Measurements from ENCODE around the gene GLG1.

- TF ChIP-seq TAF1 (IDR thresholded peaks at IDR 0.05; ENCODE audit: borderline replicate concordance, insufficient read depth, low read length): no peak
- TF ChIP-seq POLR2AphosphoS5 (IDR thresholded peaks at IDR 0.05; ENCODE audit: low read depth, low read length): no peak
- TF ChIP-seq REST (IDR thresholded peaks at IDR 0.05; ENCODE audit: insufficient read depth in 1 of 2, low read depth in 2 of 2, low read length in 2 of 2): no peak
- no peak for TF ChIP-seq SIN3A (IDR thresholded peaks at IDR 0.05; ENCODE audit: borderline replicate concordance, insufficient read depth, low read length)
- TF ChIP-seq FOXP2 (optimal IDR thresholded peaks at IDR 0.05; ENCODE audit: borderline replicate concordance, extremely low read depth, extremely low read length, insufficient read depth): no peak
Observed at GRCh38 chr16:74477226-74477625, 129.7 kb downstream of the GLG1 start.

All from PFSK-1 (cell line).